Esophagus squamous epithelium (tissue), 4 donors: Measurements from ENCODE around the gene OOSP4B.
"Not testable (repeated sequence)": the region's sequence is repeated elsewhere in the genome, so short reads cannot be mapped to it uniquely, and the experiment has no call there.

ENCODE experiments used
- POLR2A ChIP-seq, 4 donors: fragments of 450-650 bp; IDR thresholded peaks; one replicate each; pipeline ENCODE4 v1.6.1; 2017; ENCODE audit warnings: antibody characterized with exemption in 4 of 4, mild to moderate bottlenecking in 4 of 4, moderate library complexity in 3 of 4
- TF ChIP-seq, protein P1 (sequence below), 6 experiments: fragments of 450-650 bp in 4 of 6; fragments of 200-600 bp in 2 of 6; sonication (generic) in 2 of 6; IDR thresholded peaks; one replicate each; pipeline ENCODE4 v1.5.1; 2016 to 2019; ENCODE audit warnings: antibody characterized with exemption in 6 of 6, mild to moderate bottlenecking in 4 of 6, moderate library complexity in 4 of 6

- TF ChIP-seq, protein P1, sequence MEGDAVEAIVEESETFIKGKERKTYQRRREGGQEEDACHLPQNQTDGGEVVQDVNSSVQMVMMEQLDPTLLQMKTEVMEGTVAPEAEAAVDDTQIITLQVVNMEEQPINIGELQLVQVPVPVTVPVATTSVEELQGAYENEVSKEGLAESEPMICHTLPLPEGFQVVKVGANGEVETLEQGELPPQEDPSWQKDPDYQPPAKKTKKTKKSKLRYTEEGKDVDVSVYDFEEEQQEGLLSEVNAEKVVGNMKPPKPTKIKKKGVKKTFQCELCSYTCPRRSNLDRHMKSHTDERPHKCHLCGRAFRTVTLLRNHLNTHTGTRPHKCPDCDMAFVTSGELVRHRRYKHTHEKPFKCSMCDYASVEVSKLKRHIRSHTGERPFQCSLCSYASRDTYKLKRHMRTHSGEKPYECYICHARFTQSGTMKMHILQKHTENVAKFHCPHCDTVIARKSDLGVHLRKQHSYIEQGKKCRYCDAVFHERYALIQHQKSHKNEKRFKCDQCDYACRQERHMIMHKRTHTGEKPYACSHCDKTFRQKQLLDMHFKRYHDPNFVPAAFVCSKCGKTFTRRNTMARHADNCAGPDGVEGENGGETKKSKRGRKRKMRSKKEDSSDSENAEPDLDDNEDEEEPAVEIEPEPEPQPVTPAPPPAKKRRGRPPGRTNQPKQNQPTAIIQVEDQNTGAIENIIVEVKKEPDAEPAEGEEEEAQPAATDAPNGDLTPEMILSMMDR (IDR thresholded peaks at IDR 0.05) = not testable (repeated sequence)
- TF ChIP-seq POLR2A (IDR thresholded peaks at IDR 0.05) = not testable (repeated sequence)
Measured at GRCh38 chr11:60020376-60020775, 3.4 kb downstream of the OOSP4B start.
